ENCODE data around the gene HCK. TPM values are rescaled to one million over a fixed set of nuclear protein-coding genes. Genes with fewer than 3 reads are reported as not detected.

The HCK gene
- total and polyA plus RNA-seq, 9 of the 15 experiments (the other 6 are each of a cell fraction or from before 2014, with no cell fraction given): 0.09 to 0.51 (median 0.27) TPM; not detected in 6

- DNase-seq (ENCODE audit: extremely low read depth in 1 of 4, low spot score in 3 of 4): no peak
- Histone ChIP-seq H3K27me3 (ENCODE audit: control insufficient read depth in 2 of 2, insufficient read depth in 2 of 2, low read length in 2 of 2) (no peaks in the 10 kb centered on the region), H3K27ac (ENCODE audit: extremely low read depth, low read depth, low read length) (no peak overlapping the region), H3K9me3 (replicated peaks; ENCODE audit: control insufficient read depth, insufficient read depth, low read depth, low read length) (no peaks in the 10 kb centered on the region; the same call in 1 of the 2 replicates), H2AFZ (ENCODE audit: low read depth, low read length) (no peak overlapping the region), H3K4me2 (ENCODE audit: insufficient read depth, low read length) (no peak overlapping the region), H3K9ac (ENCODE audit: insufficient read depth in 1 of 2, low read depth in 2 of 2, low read length in 2 of 2) (no peak overlapping the region), H3K4me3 (no peak overlapping the region), H3K36me3 (ENCODE audit: control insufficient read depth, insufficient read depth, low read length) (peaks cover 29% of the 10 kb centered on the region), H3K9me1 (ENCODE audit: control insufficient read depth, insufficient read depth, low read length) (no peaks in the 10 kb centered on the region), H4K20me1 (replicated peaks; ENCODE audit: control insufficient read depth, insufficient read depth, low read length) (peaks cover 25% of the 10 kb centered on the region; the same call in 1 of the 2 replicates), H3K79me2 (ENCODE audit: control insufficient read depth, insufficient read depth, low read length) (peaks cover 84% of the 10 kb centered on the region), H3K4me1 (replicated peaks in 1 of 2; ENCODE audit: control insufficient read depth in 2 of 2, insufficient read depth in 2 of 2, low read length in 2 of 2) (peaks cover 3 to 12% of the 10 kb centered on the region in 2 experiments; a peak in 3 of 5 replicates)
- no peak for ATAC-seq
- ChIA-PET POLR2A (interaction anchor here (0.6 to 1.5 kb wide), 2 partner anchors 12 to 71 kb away, joined by 3 read pairs; no protein-coding TSS in a partner anchor), CTCF (ENCODE audit: low intra/inter-chr PET ratio) (no interaction called here)
- in situ Hi-C loops (cut with MboI) (no loop called here), intact Hi-C loops (cut with micrococcal nuclease) (no loop called here)
- TF ChIP-seq CEBPB (tag; IDR thresholded peaks at IDR 0.05): peak; percentile 26
- TF ChIP-seq HNRNPL (IDR thresholded peaks at IDR 0.05; ENCODE audit: low read depth, low read length): no peak
- TF ChIP-seq ZNF124 (CRISPR knock-in tag; IDR thresholded peaks at IDR 0.05): no peak
- WGBS (ENCODE audit: insufficient coverage, low coverage, missing lambda C conversion rate): 84% methylated on average over 2 of the region's 2 CpGs
- no TSS peak for BruUV-seq (replicated peaks)
- no peak for FAIRE-seq
Measured at GRCh38 chr20:32113591-32114260, 61.7 kb downstream of the HCK start.

- ATAC-seq: no peak
- peak overlapping the region in 1 of 2 experiments; percentile 47; a peak in 1 of 4 replicates for H3K9ac ChIP-seq (ENCODE audit: insufficient read depth in 1 of 2, low read depth in 2 of 2, low read length in 2 of 2)
- H4K20me1 ChIP-seq (replicated peaks; ENCODE audit: control insufficient read depth, insufficient read depth, low read length): peaks cover 25% of the 10 kb centered on the region; the same call in 1 of the 2 replicates
- CTCF ChIA-PET (ENCODE audit: low intra/inter-chr PET ratio): no interaction called here
- H3K27me3 ChIP-seq (ENCODE audit: control insufficient read depth in 2 of 2, insufficient read depth in 2 of 2, low read length in 2 of 2): no peaks in the 10 kb centered on the region
- no peaks in the 10 kb centered on the region for H3K9me1 ChIP-seq (ENCODE audit: control insufficient read depth, insufficient read depth, low read length)
- POLR2A ChIA-PET: no interaction called here
- H3K36me3 ChIP-seq (ENCODE audit: control insufficient read depth, insufficient read depth, low read length): peaks cover 29% of the 10 kb centered on the region
- TF ChIP-seq HDAC8 (tag; IDR thresholded peaks at IDR 0.05): no peak
- TF ChIP-seq E4F1 (CRISPR knock-in tag; IDR thresholded peaks at IDR 0.05; ENCODE audit: borderline replicate concordance): no peak
- no peak for TF ChIP-seq ZBTB8A (IDR thresholded peaks at IDR 0.05; ENCODE audit: partially characterized antibody)
- no peak for TF ChIP-seq ZSCAN32 (CRISPR knock-in tag; IDR thresholded peaks at IDR 0.05)
- TF ChIP-seq FOXJ3 (CRISPR knock-in tag; IDR thresholded peaks at IDR 0.05): no peak
- TF ChIP-seq MCM5 (IDR thresholded peaks at IDR 0.05; ENCODE audit: low read depth): no peak
- TF ChIP-seq ZNF551 (CRISPR knock-in tag; IDR thresholded peaks at IDR 0.05): no peak
- TF ChIP-seq ERF (CRISPR knock-in tag; IDR thresholded peaks at IDR 0.05): no peak
- no peak for TF ChIP-seq SRSF3 (IDR thresholded peaks at IDR 0.05; ENCODE audit: insufficient read depth, low read length)
- TF ChIP-seq KDM1A (IDR thresholded peaks at IDR 0.05): no peak
- WGBS (ENCODE audit: insufficient coverage, low coverage, missing lambda C conversion rate): 90% methylated on average over 8 of the region's 8 CpGs
- BruUV-seq (replicated peaks): no TSS peak
- no peak overlapping the region for H3K4me2 ChIP-seq (ENCODE audit: insufficient read depth, low read length)
- FAIRE-seq: no peak
- no peak for DNase-seq (ENCODE audit: extremely low read depth in 1 of 4, low spot score in 3 of 4)
- intact Hi-C loops (cut with micrococcal nuclease): no loop called here
- no peak overlapping the region for H3K27ac ChIP-seq (ENCODE audit: extremely low read depth, low read depth, low read length)
- in situ Hi-C loops (cut with MboI): no loop called here
- H3K9me3 ChIP-seq (replicated peaks; ENCODE audit: control insufficient read depth, insufficient read depth, low read depth, low read length): no peaks in the 10 kb centered on the region
- H3K4me1 ChIP-seq (replicated peaks in 1 of 2; ENCODE audit: control insufficient read depth in 2 of 2, insufficient read depth in 2 of 2, low read length in 2 of 2): peaks cover 3 to 12% of the 10 kb centered on the region in 2 experiments; a peak in 3 of 5 replicates
- no peak overlapping the region for H3K4me3 ChIP-seq
- no peak overlapping the region for H2AFZ ChIP-seq (ENCODE audit: low read depth, low read length)
- peaks cover 91% of the 10 kb centered on the region for H3K79me2 ChIP-seq (ENCODE audit: control insufficient read depth, insufficient read depth, low read length)
Measured at GRCh38 chr20:32114305-32114960, 62.4 kb downstream of the HCK start.

Data from K562 (cell line).